NCI-H2196 (cell line): ENCODE measurements around the gene GPRC5C.
"Not testable (repeated sequence)": the region's sequence is repeated elsewhere in the genome, so short reads cannot be mapped to it uniquely, and the experiment has no call there.

Experiments used
- DNase-seq: peaks from one replicate; lab custom pipeline; 2025; ENCODE audit not compliant: unreplicated experiment; lab: John Stamatoyannopoulos, UW

Gene GPRC5C

DNA sequence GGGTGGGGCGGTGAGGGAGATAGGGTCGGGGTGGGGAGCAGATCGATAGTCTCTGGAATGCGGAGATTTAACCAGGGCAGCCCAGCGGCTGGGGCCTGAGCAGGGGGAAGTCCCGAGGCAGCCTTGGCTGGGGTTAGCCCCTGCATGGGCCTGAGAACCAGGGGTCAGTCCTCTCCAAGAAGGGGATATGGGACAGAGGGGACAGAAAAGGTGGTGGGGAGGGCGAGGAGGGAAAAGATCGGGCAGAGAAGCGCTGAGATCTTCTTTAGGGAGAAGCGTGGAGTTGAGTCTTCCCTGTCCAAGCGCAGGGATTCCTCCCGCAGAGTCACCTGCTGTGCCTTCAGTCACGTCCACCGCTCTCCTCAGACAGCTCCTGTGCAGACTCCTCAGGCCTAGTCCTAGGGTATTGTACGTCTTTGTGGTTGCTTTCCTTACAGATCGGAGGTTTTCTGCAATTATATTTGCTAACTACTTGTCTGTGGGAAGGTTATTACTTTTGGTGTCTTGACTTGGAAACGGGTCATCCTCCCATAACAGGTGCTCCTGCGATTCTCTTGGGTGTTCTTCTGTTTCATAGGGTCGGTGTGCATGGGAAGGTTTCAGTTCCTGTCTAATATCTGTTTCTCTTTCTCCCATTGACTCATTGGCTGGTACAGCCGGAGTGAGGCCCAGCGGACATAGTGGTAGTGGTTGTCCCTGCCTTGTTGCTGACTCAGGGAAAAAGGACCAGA is 35.5 kb downstream of the GPRC5C start:
- DNase-seq: no peak

DNA sequence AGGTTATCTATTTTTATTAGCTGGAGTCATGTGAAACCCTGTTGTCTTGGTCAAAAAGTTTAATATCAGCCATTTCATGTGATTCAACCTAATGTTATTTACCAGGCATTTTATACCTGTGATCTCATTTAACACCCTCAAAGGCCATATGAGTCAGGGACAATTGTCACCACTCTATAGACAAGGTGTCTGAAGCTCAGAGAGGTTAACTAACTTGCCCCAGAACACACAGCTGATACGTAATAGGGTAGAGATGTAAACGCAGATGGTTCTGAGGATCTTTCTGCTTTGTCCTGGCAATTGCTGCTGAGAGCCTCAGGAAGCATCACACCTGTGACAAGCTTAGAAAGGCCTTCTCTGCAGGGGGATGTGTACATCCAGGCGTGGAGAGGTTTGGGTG is 39.5 kb downstream of the GPRC5C start:
- DNase-seq: no peak

DNA sequence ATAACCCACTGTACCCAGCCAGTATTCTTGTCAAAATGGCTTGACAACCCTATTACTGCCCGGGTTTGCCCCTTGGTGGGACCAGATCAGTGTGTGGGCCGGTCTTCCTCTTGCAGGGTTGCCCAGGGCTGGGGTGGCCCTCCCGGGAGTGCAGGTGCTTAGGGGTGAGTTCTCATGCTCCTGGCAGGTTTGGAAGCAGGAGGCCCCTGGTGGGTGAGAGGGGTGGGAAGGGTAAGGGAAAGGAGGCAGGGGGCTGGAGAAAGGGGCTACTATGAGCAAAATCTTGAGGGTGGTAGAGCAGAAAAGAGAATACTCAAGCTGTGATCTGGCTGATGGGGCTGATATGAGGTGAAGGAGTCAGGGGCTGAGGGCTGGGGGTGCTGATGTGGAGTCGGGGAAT is 41.0 kb downstream of the GPRC5C start:
- DNase-seq: no peak

DNA sequence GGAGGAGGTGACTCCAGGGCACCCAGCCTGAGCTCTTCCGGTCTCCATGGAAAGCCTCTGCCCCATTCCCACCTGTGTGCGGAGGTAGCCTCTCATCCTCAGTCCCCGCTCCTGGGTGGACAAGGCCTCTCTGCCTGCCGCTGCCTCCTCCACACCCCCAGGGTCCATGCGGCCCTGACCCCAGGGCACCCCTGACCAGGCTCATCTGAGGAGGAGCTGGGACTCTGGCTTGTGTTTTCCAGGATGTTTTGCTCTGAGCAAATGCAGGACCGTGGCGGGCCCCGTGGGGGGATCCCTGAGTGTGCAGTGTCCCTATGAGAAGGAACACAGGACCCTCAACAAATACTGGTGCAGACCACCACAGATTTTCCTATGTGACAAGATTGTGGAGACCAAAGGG is 41.4 kb downstream of the GPRC5C start:
- DNase-seq: no peak

DNA sequence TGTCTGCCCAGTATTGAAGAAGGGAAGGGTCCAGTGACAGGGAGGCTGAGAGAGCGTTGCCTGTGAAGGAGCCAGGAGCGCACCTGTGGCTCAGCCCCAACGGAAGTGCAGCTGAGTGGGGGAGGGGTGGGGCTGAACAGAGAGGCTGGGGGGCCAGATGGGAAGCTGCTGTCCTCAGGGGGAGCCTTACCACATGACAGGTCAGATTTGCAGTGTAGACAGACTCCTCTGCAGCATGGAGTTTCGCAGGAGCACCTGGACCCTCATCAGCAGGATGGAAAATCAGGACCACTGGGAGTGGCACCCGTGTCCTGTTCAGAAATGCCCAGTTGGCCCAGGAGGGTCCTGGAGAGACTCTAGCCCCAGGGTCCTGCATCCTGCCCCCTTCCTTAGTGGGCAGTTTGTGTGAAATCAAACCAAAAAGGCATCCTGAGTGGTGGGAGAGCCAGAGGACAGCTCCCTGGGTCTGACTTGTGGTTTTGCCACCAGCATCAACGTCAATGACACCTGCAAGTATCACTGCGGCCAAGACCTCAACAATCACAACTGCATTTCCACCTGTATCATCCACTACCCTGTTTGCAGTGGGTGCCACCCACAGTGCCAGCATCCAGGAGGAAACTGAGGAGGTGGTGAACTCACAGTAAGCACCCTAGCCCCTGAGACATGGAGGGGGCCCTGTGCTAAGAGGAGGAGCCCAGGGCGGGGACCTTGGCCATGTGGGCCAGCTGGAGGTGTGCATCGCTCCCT is 42.3 kb downstream of the GPRC5C start:
- DNase-seq: no peak

DNA sequence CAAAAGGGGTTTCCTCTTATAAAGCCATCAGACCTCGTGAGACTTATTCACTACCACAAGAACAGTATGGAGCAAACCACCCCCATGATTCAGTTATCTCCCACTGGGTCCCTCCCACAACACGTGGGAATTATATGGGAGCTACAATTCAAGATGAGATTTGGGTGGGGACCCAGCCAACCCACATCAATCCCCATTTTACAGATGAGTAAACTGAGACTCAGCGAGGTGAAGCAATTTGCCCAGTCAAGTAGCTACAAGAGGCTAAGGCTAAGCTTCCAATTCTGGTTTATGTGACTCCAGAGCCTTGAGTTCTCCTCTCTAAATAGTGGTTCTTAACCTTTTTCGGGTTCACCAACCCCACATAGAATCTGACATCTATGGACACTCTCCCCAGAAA is 43.3 kb downstream of the GPRC5C start:
- DNase-seq: no peak

DNA sequence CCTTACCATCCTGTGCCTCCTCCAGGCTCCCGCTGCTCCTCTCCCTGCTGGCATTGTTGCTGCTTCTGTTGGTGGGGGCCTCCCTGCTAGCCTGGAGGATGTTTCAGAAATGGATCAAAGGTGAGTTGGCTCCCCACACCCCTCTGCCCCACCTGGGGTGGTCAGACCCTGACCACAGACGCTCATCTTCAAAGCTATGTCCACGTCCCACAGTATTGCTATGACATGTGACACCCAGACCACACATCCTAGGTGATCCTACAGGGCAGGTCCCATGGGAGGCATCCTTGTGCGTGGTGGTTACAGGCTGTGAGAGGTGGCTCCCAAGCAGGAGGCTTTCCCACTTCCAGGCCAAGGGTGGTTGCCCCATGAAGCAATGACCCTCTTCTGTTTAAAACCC is 45.5 kb downstream of the GPRC5C start:
- DNase-seq: no peak

DNA sequence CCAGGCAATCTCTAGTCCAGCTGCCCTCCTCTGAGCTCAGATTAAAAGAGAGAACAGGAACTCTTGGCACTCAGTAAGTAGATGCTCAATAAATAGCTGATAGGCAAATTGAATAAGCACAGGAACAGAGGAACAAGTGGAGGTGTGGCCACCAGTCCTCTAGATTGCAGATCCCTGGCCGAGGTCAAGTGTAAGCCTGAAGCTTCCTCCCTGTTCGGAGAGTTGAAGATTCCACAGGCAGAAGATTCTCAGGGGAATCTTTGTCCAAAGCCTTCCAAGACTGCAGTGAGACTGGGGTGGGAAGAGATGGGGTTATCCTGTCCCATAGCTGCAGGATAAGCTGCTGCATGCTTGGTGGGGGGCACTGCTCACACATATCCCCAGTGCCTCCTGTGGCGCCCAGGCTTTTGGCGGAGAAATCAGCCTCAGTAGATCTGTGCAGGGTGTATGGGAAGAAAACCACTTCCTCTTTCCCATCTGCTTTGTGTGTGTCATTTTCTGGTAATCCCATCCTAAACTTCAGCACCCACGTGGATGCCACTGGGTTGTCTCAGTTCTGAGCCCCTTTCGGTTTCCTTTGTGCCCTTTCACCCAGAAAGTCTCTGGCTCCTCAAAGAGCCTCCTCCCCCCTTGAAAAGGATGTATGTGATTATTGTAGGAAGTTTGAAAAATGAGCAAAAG is 46.7 kb downstream of the GPRC5C start:
- DNase-seq: no peak

DNA sequence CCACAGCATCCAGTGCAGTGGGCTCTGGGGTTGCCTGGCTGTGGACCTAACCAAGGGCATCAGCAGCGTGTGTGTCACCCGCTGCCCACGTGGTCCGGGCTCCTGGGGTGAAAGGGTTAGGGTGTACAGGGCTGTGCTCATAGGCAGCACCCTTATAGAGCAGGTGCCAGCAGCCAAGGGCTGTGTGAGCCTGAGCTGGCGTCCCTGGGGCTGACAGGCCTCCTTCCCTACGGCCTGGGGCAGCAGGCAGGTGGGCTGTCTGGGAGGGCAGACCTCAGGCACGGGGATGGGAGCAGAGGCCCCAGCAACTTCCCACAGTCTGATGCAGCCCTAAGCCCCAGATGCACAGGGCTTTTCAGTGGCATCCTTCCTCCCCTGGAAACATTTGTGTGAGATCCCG is 48.4 kb downstream of the GPRC5C start:
- no peak for DNase-seq

DNA sequence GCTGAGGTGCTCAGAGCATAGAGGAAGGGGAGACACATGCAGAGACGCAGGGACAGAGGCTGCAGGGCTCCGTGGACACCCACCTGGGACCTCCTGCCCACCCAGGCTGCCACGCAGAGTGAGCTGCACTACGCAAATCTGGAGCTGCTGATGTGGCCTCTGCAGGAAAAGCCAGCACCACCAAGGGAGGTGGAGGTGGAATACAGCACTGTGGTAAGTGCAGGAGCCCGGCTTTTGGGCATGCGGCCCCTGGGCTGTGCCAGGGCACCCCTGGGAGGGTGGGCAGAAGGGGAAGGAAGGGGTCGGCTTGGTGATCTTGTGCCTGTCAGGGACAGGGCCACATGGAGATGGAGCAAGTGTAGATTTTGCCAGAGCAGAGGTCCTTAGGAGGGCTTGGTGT is 49.7 kb downstream of the GPRC5C start:
- no peak for DNase-seq

DNA sequence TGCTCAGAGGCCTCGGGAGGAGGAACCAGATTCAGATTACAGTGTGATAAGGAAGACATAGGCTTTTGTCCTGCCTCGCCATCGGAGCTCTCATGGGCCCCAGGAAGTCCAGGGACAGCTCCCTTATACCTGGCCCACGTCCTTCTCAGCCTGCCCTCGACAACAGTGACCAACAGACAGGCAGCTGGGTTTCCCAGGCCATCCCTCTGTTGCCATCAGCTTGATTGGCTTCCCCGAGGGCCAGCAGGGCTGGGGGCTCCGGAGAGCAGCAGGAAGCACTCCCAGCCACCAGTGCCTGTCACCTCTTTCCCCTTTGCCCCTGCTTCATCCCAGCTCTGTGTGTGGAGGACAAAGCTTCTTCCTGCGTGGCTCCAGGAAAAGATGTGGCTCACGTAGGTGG is 52.2 kb downstream of the GPRC5C start:
- DNase-seq: no peak

DNA sequence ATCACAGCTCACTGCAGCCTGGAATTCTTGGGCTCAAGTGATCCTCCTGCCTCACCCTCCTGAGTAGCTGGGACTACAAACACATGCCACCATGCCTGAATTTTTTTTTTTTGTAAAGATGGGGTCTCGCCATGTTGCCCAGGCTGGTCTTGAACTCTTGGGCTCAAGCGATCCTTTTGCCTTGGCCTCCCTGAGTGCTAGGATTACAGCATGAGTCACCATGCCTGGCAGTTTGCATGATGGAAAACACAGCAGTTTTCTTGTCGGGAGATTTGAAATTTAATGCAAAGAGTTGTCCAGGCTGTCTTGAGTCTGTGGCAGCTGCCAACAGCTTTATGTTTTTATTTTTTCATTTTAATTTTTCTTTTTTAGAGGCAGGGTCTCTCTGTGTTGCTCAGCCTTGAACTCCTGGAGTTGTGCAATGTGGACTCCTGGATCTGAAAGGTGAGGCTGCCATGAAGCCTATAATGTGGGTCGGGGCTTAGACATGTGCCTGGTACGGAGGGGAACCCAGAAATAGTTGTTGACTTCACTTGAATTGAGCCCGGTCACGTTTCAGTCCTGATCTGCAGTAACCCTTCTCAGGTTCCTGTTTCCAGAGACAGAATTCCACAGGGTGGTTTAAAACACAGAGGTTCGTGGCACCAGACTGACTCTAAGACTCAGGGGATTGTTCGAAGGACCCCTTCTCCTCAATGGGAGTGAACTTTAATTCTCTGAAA is 53.3 kb downstream of the GPRC5C start:
- no peak for DNase-seq

DNA sequence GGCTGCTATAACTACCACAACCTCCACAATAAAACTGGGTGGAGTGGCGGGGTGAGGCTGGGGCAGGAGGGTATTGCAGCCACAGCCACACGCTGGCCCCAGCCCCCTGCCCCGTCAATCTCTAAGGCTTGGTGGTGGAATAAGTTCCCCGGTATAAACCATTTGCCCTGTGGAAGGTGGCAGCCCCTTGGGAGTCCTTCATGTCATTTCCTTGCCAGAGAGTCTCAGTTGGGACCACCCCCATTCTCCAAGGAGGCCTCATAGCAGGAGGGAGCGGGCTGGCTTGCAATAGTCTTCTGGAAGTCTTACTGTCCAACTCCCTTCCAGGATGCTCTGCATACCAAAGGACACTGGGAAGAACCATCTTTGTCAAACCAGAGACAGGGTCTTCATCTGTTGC is 54.0 kb downstream of the GPRC5C start:
- no peak for DNase-seq

DNA sequence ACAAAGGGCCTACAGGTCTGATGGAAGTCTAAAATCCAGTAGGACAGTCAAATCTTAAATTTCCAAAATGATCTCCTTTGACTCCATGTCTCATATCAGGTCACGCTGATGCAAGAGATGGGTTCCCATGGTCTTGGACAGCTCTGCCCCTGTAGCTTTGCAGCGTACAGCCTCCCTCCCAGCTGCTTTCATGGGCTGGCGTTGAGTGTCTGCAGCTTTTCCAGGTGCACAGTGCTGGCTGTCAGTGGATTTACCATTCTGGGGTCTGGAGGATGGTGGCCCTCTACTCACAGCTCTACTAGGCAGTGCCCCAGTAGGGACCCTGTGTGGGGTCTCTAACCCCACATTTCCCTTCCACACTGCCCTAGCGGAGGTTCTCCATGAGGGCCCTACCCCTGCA is 56.4 kb downstream of the GPRC5C start:
- DNase-seq: not testable (repeated sequence)

DNA sequence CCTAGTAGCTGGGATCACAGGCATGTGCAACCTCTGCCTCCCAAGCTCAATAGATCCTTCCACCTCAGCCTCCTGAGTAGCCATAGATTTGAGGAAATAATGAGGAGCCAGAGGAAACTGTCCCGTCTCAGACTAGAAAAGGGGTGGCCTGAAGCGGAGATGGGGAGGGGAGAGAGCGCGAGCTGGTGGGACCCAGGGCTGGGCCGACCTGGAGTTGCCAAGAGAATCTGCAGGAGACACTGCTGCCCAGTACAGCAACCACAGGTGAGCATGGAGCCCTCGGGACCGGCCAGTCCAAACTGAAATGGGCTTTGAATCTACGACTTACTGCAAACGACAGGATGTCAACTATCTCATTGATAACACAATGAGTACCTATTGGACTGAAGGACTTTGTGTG is 58.8 kb downstream of the GPRC5C start:
- DNase-seq: no peak

DNA sequence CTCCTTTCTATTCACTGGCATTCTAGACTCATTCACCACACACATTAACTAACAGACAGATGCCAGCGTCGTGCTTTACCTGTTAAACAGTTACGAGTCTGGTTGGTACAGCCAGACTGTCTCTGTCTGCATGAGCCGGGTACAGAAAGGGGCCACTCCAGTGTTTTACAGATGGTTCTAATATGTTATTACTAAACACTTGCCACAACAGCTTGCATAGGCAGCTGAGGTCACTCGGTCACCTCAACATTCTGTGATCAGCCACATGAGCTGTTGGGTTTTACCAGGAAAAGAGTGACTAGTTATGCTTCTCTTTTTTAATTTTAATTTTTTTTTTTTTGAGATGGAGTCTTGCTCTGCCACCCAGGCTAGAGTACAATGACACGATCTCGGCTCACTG is 59.7 kb downstream of the GPRC5C start:
- no peak for DNase-seq

DNA sequence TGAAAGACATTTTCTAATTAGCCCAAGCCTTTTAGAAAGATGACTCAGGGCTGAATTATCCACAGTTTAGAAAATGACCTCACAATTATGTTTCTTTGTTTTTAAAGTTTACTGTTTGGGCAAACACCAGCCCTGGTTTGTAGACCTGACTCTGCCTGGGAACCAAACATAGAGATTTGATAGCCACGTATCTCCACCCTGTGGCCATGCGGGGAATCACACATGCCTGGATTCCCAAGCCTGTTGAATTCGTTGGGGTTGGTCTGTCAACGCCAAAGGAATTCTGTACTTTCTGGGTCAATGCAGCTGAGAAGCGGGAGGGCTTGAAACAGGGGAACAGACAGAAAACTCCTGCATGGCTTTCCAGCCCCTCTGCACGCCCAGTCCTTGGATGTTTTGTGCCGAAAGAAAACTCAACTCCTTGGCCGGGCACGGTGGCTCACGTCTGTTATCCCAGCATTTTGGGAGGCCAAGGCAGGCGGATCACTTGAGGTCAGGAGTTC is 61.5 kb downstream of the GPRC5C start:
- peak; percentile 76 for DNase-seq
